ENCODE measurements around the gene XYLB. TPM values are rescaled to one million over a fixed set of nuclear protein-coding genes. Genes with fewer than 3 reads are reported as not detected.
"Not testable (repeated sequence)": the region's sequence is repeated elsewhere in the genome, so short reads cannot be mapped to it uniquely, and the experiment has no call there.

The XYLB gene
- total RNA-seq, 2 donors from 2014 or later: 18.0 to 19.2 TPM

- ATAC-seq (no peak), DNase-seq (no peak)
- intact Hi-C loops (cut with DNase I, micrococcal nuclease): no loop called here
These were observed 27.6 kb upstream of the XYLB start for GRCh38 chr3:38318766-38319671.

DNA sequence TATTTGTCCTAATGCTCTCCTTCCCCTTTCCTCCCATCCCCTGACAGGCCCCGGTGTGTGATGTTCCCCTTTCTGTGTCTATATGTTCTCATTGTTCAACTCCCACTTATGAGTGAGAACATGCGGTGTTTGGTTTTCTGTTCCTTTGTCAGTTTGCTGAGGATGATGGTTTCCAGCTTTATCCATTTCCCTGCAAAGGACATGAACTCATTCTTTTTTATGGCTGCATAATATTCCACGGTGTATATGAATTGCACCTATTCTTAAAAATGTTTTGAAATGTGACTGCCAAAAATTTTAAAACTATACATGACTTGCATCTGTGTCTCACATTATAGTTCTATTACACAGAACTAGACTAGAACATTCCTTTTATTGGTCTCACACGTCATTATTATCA, 25.9 kb upstream of the XYLB start:
- ATAC-seq; intact Hi-C loops (cut with DNase I, micrococcal nuclease): not testable (repeated sequence)

DNA sequence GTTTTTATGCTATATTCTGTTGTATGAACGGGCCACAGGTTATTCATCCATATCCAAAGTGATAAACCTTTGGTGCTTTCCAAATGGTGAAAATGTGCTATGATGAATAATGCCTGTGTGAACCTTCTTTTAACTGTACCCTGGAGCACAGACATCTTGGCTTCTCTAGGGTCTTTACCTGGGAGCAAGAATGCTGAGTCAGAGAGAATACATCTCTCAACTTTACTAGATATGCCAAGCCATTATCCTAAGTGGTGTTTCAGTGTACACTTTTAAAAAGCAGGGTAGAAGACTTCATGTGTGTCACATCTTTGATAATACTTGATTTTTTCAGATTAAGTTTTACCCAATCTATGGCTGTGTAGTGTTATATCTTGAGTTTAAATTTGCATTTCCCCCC, 23.5 kb upstream of the XYLB start:
- intact Hi-C loops (cut with DNase I, micrococcal nuclease): no loop called here
- DNase-seq: no peak
- no peak for ATAC-seq

More for the DNA sequence above, 25.9 kb upstream of the XYLB start:
- DNase-seq: not testable (repeated sequence)

DNA sequence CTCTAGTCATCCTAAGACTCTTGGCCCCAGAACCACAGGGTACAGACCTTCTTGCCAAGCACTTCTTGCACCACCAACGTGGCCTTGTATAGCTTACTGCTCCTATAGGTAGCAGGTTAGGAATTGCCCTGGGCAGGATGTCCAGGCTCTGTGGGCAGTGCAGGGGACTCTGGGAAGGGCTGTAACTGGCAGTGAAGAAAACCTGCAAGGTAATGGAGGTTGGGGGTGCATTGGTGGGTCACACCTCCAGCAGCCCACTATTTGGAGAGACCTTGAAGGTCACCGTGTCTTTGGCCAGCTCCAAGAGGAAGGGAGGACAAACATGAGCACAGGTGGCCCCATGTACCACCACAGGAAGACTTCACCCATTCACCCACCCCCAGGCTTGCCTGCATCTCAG, 21.3 kb upstream of the XYLB start:
- intact Hi-C loops (cut with DNase I, micrococcal nuclease): no loop called here
- no peak for ATAC-seq
- DNase-seq: no peak

- ATAC-seq (no peak), DNase-seq (no peak)
- intact Hi-C loops (cut with DNase I, micrococcal nuclease): no loop called here
These were observed 19.1 kb upstream of the XYLB start for GRCh38 chr3:38327335-38328009.

- intact Hi-C loops (cut with DNase I, micrococcal nuclease): no loop called here
- ATAC-seq (no peak), DNase-seq (no peak)
These were observed 15.1 kb upstream of the XYLB start for GRCh38 chr3:38331257-38332022.

GRCh38 chr3:38332201-38332600, 14.4 kb upstream of the XYLB start:
- ATAC-seq: no peak
- no peak for DNase-seq
- intact Hi-C loops (cut with DNase I, micrococcal nuclease): no loop called here

DNA sequence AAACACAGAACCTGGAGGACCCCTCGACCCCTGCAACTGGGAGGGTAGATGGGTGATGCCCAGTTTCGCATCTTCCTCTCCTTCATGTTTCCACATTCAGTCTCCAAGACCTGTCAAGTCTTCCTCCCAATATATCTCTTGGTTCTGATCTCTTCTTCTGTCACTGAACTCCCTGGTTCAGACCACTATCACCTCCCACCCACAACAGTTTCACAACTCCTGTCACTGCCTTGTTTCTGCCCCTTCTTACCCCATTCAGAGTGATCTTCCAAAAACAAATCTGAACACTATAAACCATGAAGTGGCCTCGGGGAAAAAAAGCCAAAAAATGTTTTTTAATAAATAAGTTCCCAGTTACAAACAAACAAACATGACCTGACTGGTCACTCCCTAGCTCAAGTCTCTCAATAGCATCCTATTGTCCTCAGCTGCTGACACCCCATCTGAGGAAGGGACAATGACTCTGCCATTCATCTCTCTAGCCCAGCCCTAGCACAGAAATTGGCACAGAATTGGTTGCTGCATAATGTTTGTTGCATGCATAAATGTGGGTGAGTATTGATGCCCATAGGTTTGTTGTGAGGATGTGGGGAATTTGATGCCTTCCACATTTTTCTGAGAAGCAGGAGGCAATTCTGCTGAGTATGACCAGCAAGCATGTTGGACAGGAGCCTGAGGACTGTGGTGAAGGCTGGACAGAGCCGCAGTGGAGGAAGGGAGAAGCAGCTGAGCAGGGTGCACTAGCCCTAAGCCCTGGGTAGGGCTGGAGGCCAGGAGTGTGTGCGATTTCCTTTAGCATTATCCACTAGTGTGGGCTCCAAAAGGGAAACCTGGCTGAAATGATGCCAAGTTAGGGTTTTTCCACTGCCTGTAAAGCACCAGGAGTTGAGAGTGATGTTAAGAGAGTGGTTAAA, 12.2 kb upstream of the XYLB start:
- DNase-seq (no peak), ATAC-seq (no peak)
- intact Hi-C loops (cut with DNase I, micrococcal nuclease): no loop called here

DNA sequence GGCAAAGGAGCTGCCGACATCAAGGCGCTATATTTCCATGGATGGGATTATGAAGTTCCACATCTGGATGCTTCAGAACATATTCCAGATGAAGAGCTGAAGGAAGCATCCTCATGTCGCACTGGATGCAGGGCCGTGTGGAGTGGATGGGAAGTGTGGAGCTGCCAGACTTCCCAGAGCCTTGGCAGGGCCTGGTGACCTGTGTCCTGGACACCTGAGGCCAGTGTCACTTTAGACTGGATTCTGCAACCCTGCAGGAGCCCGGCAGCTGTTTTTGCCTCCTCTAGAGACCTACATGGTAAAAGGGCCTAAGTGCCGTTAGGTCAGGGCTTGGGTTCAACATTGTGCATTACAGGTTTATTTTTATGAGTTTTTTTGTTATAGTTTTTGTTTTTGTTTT, 11.3 kb upstream of the XYLB start:
- ATAC-seq (no peak), DNase-seq (no peak)
- intact Hi-C loops (cut with DNase I, micrococcal nuclease): no loop called here

DNA sequence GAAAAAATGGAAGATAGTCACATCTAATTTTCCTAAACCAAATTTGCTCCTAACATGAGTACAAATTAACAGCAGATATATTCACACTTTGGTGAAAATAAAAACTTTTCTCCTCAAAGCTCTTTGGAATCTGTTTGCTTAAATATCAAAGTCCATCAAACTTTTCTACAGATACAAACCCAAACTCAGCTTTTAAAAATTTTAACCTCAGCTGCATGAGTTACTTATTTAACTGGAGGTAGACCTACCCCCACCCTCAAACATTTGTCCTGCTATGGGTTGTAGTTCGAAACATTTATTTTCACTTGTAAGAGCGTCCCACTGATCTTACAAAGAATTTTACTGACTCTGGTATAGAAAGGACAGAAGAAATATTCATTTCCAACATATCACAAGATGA, 8.9 kb upstream of the XYLB start:
- DNase-seq (no peak), ATAC-seq (no peak)
- intact Hi-C loops (cut with DNase I, micrococcal nuclease): no loop called here

DNA sequence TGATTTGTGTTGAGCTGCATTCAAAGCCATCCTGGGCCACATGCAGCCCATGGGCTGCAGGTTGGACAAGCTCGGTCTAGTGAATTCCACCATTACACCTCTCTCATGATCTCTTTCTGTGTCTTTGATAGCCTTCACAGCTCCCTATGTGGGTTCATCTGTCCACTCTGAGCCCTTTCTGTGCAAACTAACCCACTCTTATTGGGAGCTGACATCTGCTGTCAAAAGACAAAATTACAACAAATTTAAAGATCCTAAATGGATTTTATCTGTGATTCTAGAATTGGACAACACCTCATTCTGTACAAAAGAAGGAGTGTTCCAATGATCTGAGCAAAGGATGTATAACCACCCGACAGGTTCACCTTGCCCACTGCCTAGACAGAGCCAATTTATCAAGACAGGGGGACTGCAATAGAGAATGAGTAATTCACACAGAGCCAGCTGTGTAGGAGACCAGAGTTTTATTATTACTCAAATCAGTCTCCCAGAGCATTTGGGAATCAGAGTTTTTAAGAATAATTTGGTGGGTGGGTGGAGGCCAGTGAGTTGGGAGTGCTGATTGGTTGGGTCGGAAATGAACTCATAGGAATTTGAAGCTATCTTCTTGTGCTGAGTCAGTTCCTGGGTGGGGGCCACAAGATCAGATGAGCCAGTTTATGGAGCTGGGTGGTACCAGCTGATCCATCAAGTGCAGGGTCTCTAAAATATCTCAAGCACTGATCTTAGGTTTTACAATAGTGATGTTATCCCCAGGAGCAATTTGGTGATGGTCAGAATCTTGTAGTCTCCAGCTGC, 2.6 kb upstream of the XYLB start:
- intact Hi-C loops (cut with DNase I, micrococcal nuclease): loop anchor here in 1 of 2 donors (10.0 kb wide), 1 partner anchor 141 kb away; no protein-coding TSS in a partner anchor
- no peak for DNase-seq
- ATAC-seq: no peak

DNA sequence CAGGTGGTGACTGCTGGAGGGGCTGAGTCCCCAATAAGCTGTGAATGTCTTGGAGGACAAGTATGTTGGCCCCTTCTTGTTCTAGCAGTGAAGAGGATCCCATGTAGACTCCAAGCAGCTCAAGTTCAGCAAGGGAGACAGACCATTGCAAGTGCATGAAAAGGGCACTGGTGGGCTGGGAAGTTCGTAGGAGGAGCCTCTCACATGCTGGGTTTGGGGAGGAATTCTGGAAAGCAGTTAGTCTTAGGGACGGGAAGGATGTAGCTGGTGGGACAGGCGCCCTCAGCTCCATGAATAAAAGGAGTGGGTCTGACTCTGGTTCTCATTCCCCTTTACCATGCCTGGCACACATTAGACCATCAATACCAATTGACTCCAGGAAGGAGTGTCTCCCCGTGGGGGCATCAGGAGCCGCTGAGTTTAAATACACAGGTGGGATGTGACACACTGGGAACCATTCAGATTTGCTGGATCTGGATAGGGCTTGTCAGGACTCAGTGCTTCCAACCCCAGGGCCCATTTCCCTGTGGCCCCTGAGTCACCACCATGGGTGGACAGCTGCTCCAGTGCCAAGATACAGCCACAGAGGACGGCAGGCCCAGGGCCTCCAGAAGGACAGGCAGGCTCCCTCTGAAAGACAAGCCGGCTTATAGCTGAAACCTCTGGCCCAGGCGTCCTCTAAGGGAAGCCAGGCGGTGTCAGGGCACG, 552 bp upstream of the XYLB start:
- intact Hi-C loops (cut with DNase I, micrococcal nuclease): loop anchor here (2.0 to 10.0 kb wide), 2 partner anchors 133 to 139 kb away; no protein-coding TSS in a partner anchor
- DNase-seq (no peak), ATAC-seq (peak; percentile 43)

- intact Hi-C loops (cut with DNase I, micrococcal nuclease): loop anchor here (2.0 to 10.0 kb wide), 2 partner anchors 131 to 137 kb away; no protein-coding TSS in a partner anchor
- peak; percentile 62 for ATAC-seq
- DNase-seq: peak; percentile 38 to 55
These were observed 1.0 kb downstream of the XYLB start for GRCh38 chr3:38347421-38348200.

DNA sequence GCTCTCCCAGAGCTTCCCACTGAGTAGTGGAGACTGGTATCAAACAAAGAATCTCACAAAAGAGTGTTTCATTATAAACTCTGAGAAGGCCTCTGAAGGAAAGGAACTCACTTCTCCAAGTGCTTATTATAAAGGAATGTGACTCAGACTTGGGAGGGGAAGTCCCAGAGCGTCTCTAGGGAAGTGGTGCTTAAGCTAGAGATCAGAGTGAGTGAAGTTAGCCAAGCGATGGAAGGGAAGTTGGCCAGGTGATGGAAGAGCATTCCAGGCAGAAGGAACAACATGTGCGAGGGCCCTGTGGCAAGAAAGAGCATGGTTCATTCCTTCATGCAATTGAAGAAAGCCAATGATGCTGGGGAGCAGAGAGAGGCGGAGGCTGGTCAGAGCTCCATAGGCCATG, 2.3 kb downstream of the XYLB start:
- DNase-seq: no peak
- intact Hi-C loops (cut with DNase I, micrococcal nuclease): loop anchor here in 1 of 2 donors (10.0 kb wide), 1 partner anchor 136 kb away; no protein-coding TSS in a partner anchor

GRCh38 chr3:38349684-38350359, 3.2 kb downstream of the XYLB start:
- no peak for DNase-seq
- intact Hi-C loops (cut with DNase I, micrococcal nuclease): loop anchor here in 1 of 2 donors (10.0 kb wide), 1 partner anchor 135 kb away; no protein-coding TSS in a partner anchor
- ATAC-seq: no peak

More for the DNA sequence above, 2.3 kb downstream of the XYLB start:
- ATAC-seq: no peak
